ENCODE results near the gene ZFYVE9. TPM values are rescaled to one million over a fixed set of nuclear protein-coding genes. Genes with fewer than 3 reads are reported as not detected.

Gene ZFYVE9
- total RNA-seq, 1 donor from 2014 or later: 16.5 TPM

- H3K9me3 ChIP-seq (ENCODE audit: insufficient read depth, low read depth, low read length): no peaks in the 10 kb centered on the region
- TF ChIP-seq CTCF (IDR thresholded peaks at IDR 0.05; ENCODE audit: insufficient read depth, low read depth, low read length) (no peak), EZH2 (IDR thresholded peaks at IDR 0.05; ENCODE audit: insufficient read depth, low read length) (no peak)
- no peak overlapping the region for H3K4me2 ChIP-seq (ENCODE audit: low read length)
- H3K27ac Mint-ChIP-seq (ENCODE audit: unreplicated experiment): peak overlapping the region; percentile 21
- H3K27me3 ChIP-seq (ENCODE audit: insufficient read depth, low read length): no peaks in the 10 kb centered on the region
- no peak overlapping the region for H3K4me3 Mint-ChIP-seq (ENCODE audit: unreplicated experiment)
- H3K4me3 ChIP-seq (ENCODE audit: insufficient read depth, low read depth, low read length): no peak overlapping the region
- no peaks in the 10 kb centered on the region for H3K36me3 Mint-ChIP-seq (ENCODE audit: low read depth, unreplicated experiment)
- H3K9me3 Mint-ChIP-seq (ENCODE audit: unreplicated experiment): peaks cover 1% of the 10 kb centered on the region
- DNase-seq (ENCODE audit: low read depth) (no peak), FAIRE-seq (no peak)
- no peak overlapping the region for H2AFZ ChIP-seq (ENCODE audit: low read depth, low read length)
- H3K36me3 ChIP-seq (ENCODE audit: insufficient read depth, low read length): peaks cover 13% of the 10 kb centered on the region
- H3K79me2 ChIP-seq (ENCODE audit: insufficient read depth, low read length): no peaks in the 10 kb centered on the region
- peaks cover 7% of the 10 kb centered on the region for H3K4me1 Mint-ChIP-seq (ENCODE audit: low read depth, unreplicated experiment)
- no peaks in the 10 kb centered on the region for H4K20me1 ChIP-seq (ENCODE audit: insufficient read depth, low read length)
- H3K27ac ChIP-seq (ENCODE audit: low read depth, low read length): no peak overlapping the region
- no peaks in the 10 kb centered on the region for H3K4me1 ChIP-seq (ENCODE audit: insufficient read depth, low read length)
- no peak overlapping the region for H3K9ac ChIP-seq (ENCODE audit: low read length)
- H3K27me3 Mint-ChIP-seq (ENCODE audit: low read depth, unreplicated experiment): no peaks in the 10 kb centered on the region
Observed at GRCh38 chr1:52386458-52386857, 244.6 kb downstream of the ZFYVE9 start.

DNA sequence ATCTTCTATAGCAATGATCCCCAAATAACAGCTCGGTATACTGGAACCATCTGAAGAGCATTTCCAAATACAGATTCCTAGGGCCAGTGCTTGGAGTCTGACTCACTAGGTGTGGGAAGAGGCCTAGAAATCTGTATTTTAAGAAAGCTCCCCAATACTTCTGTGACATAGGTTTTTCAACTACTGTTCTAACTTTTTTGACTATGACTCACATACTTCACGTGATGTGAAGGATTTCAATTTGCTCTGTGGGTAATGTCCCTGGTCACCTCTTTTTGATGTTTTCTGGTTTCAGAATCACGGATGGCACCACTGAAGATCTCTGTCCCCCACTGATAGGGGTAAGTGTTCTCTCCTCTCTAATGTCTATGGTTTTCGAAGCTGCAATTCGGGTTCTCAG, 251.3 kb downstream of the ZFYVE9 start:
- no peaks in the 10 kb centered on the region for H3K4me1 Mint-ChIP-seq (ENCODE audit: low read depth, unreplicated experiment)
- H3K27ac ChIP-seq (ENCODE audit: low read depth, low read length): no peak overlapping the region
- H2AFZ ChIP-seq (ENCODE audit: low read depth, low read length): no peak overlapping the region
- H3K4me3 Mint-ChIP-seq (ENCODE audit: unreplicated experiment): no peak overlapping the region
- no peaks in the 10 kb centered on the region for H3K79me2 ChIP-seq (ENCODE audit: insufficient read depth, low read length)
- no peak overlapping the region for H3K27ac Mint-ChIP-seq (ENCODE audit: unreplicated experiment)
- H3K4me1 ChIP-seq (ENCODE audit: insufficient read depth, low read length): no peaks in the 10 kb centered on the region
- peaks cover 2% of the 10 kb centered on the region for H3K36me3 Mint-ChIP-seq (ENCODE audit: low read depth, unreplicated experiment)
- DNase-seq (ENCODE audit: low read depth) (no peak), FAIRE-seq (no peak)
- TF ChIP-seq EZH2 (IDR thresholded peaks at IDR 0.05; ENCODE audit: insufficient read depth, low read length) (no peak), CTCF (IDR thresholded peaks at IDR 0.05; ENCODE audit: insufficient read depth, low read depth, low read length) (no peak)
- H3K9me3 Mint-ChIP-seq (ENCODE audit: unreplicated experiment): peaks cover 1% of the 10 kb centered on the region
- no peaks in the 10 kb centered on the region for H3K27me3 Mint-ChIP-seq (ENCODE audit: low read depth, unreplicated experiment)
- H3K9ac ChIP-seq (ENCODE audit: low read length): no peak overlapping the region
- no peak overlapping the region for H3K4me3 ChIP-seq (ENCODE audit: insufficient read depth, low read depth, low read length)
- H4K20me1 ChIP-seq (ENCODE audit: insufficient read depth, low read length): no peaks in the 10 kb centered on the region
- H3K9me3 ChIP-seq (ENCODE audit: insufficient read depth, low read depth, low read length): no peaks in the 10 kb centered on the region
- no peaks in the 10 kb centered on the region for H3K27me3 ChIP-seq (ENCODE audit: insufficient read depth, low read length)
- no peak overlapping the region for H3K4me2 ChIP-seq (ENCODE audit: low read length)
- H3K36me3 ChIP-seq (ENCODE audit: insufficient read depth, low read length): peaks cover 7% of the 10 kb centered on the region

Other genes starting within 250 kb of the ZFYVE9 start
- 40.0 and 49.2 TPM in 2 replicates for gene RAB3B, start 151.4 kb upstream of the ZFYVE9 start, total RNA-seq
- gene KTI12, start 108.3 kb upstream of the ZFYVE9 start, total RNA-seq: 8.6 and 9.5 TPM in 2 replicates
- 66.8 and 73.0 TPM in 2 replicates for gene TXNDC12, start 86.9 kb upstream of the ZFYVE9 start, total RNA-seq
- gene BTF3L4, start 85.8 kb upstream of the ZFYVE9 start, total RNA-seq: 47.1 and 51.5 TPM in 2 replicates
- gene CC2D1B, start 224.1 kb downstream of the ZFYVE9 start, total RNA-seq: 22.1 and 25.6 TPM in 2 replicates

Data from astrocyte (in vitro differentiated cells and primary cell).